PC-9 (cell line): ENCODE measurements around the gene PATJ. TPM values are rescaled to one million over a fixed set of nuclear protein-coding genes. Genes with fewer than 3 reads are reported as not detected.

Experiments
- BruUV-seq: library from RNA; stranded (reverse); fragments of 400-500 nt; replicated peaks from 2 replicates; lab custom pipeline; 2021; lab: Mats Ljungman, UMichigan
- CTCF ChIA-PET: fragments of 300-600 bp; sonication (Branson Sonifier 250); formaldehyde crosslinking; loops from one replicate; lab custom pipeline; 2022; ENCODE audit warnings: antibody characterized with exemption; lab: Charles Lee
- POLR2A ChIA-PET: fragments of 300-600 bp; sonication (Branson Sonifier 250); formaldehyde crosslinking; loops from one replicate; lab custom pipeline; 2022; ENCODE audit warnings: antibody characterized with exemption; ENCODE audit not compliant: unreplicated experiment; lab: Charles Lee
- DNase-seq, 2 experiments: peaks; one replicate each; pipeline versions ENCODE4 v3.0.0 to v3.0.0-alpha.2; 2015 to 2022; ENCODE audit warnings: mixed read lengths in 1 of 2
- H2AFZ ChIP-seq: fragments of 200-600 bp; sonication (generic); 2 replicates; pipeline ENCODE4 v1.8.1; 2017; ENCODE audit warnings: antibody characterized with exemption
- H3F3A ChIP-seq: fragments of 200-600 bp; sonication (generic); 2 replicates; pipeline ENCODE4 v1.8.1; 2017; ENCODE audit warnings: antibody characterized with exemption, mild to moderate bottlenecking, low read depth; ENCODE audit not compliant: insufficient read depth
- H3K27ac ChIP-seq: fragments of 200-600 bp; sonication (generic); 2 replicates; pipeline ENCODE4 v1.6.1; 2016; ENCODE audit warnings: mixed run types
- H3K27me3 ChIP-seq: fragments of 200-600 bp; sonication (generic); 2 replicates; pipeline ENCODE4 v1.6.1; 2016; ENCODE audit warnings: low read depth, mixed run types; ENCODE audit not compliant: insufficient read depth
- H3K36me3 ChIP-seq: fragments of 200-600 bp; sonication (generic); 2 replicates; pipeline ENCODE4 v1.6.1; 2016; ENCODE audit warnings: low read depth, mixed run types
- H3K4me1 ChIP-seq: fragments of 200-600 bp; sonication (generic); replicated peaks from 2 replicates; pipeline ENCODE4 v1.6.1; 2016; ENCODE audit warnings: mixed run types; ENCODE audit not compliant: insufficient read depth
- H3K4me2 ChIP-seq: fragments of 200-600 bp; sonication (generic); 2 replicates; pipeline ENCODE4 v1.6.1; 2017; ENCODE audit warnings: mixed run types
- H3K4me3 ChIP-seq: fragments of 200-600 bp; sonication (generic); 2 replicates; pipeline ENCODE4 v1.6.1; 2016; ENCODE audit warnings: mixed run types
- H3K79me2 ChIP-seq: fragments of 200-600 bp; sonication (generic); 2 replicates; pipeline ENCODE4 v1.6.1; 2017; ENCODE audit warnings: low read depth, mixed run types
- H3K9me2 ChIP-seq: fragments of 200-600 bp; sonication (generic); 2 replicates; pipeline ENCODE4 v1.8.1; 2017; ENCODE audit warnings: mild to moderate bottlenecking; ENCODE audit not compliant: insufficient read depth
- H3K9me3 ChIP-seq: fragments of 200-600 bp; sonication (generic); 2 replicates; pipeline ENCODE4 v1.8.1; 2016; ENCODE audit warnings: low read depth; ENCODE audit not compliant: insufficient read depth
- H4K20me1 ChIP-seq: fragments of 200-600 bp; sonication (generic); 2 replicates; pipeline ENCODE4 v1.8.1; 2017; ENCODE audit not compliant: insufficient read depth
- EZH2 ChIP-seq: fragments of 200-600 bp; sonication (generic); IDR thresholded peaks from 2 replicates; pipeline ENCODE4 v1.8.0; 2017; ENCODE audit warnings: antibody characterized with exemption, low read depth
- intact Hi-C: fragments of 100-400 bp; cut with micrococcal nuclease; formaldehyde crosslinking; loops from one replicate; pipeline ENCODE4 v1.10.0; 2022; ENCODE audit not compliant: unreplicated experiment
- total RNA-seq: library from RNA; stranded (reverse); gene quantifications from 2 replicates; pipeline ENCODE4 v1.2.3, GENCODE V29; 2021
- TF ChIP-seq, protein P1 (sequence below): fragments of 200-600 bp; sonication (generic); conservative IDR thresholded peaks from 2 replicates; pipeline ENCODE4 v1.6.1; 2017; ENCODE audit warnings: mixed run types, antibody characterized with exemption, mild to moderate bottlenecking, moderate library complexity

Gene PATJ
- total RNA-seq, 1 experiment from 2014 or later, result 91.0 TPM

DNA sequence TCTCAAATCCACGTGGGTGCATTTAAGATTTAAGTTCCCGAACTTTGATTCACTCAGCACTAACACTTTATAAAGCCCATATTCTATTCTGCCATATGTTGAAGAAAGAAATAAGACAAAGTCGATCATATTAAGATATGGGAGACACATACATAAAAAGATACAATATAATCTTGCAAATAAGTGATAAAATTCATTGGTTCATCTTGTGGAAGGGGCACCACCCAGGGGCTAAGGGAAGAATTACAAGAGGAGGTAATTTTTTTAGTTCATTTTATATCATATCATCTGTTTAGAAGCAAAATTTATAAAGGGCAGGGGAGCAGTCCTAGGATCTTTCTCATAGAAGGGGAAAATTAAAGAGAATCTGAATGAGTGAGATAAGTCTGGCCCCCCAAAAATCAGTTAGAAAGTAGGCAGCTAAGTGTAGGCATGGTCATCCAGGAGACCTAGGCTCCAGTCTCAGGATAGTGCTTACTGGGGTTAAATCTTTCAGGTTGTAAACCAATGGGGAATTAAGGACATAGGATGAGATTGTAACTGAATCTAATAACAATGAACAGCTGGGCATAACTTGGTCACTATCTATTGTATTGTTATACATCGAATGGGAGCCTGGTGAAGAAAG lies 328.2 kb downstream of the PATJ start:
- no peak for TF ChIP-seq EZH2
- TF ChIP-seq, protein P1, sequence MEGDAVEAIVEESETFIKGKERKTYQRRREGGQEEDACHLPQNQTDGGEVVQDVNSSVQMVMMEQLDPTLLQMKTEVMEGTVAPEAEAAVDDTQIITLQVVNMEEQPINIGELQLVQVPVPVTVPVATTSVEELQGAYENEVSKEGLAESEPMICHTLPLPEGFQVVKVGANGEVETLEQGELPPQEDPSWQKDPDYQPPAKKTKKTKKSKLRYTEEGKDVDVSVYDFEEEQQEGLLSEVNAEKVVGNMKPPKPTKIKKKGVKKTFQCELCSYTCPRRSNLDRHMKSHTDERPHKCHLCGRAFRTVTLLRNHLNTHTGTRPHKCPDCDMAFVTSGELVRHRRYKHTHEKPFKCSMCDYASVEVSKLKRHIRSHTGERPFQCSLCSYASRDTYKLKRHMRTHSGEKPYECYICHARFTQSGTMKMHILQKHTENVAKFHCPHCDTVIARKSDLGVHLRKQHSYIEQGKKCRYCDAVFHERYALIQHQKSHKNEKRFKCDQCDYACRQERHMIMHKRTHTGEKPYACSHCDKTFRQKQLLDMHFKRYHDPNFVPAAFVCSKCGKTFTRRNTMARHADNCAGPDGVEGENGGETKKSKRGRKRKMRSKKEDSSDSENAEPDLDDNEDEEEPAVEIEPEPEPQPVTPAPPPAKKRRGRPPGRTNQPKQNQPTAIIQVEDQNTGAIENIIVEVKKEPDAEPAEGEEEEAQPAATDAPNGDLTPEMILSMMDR, result peak; percentile 70
- H3K4me2 ChIP-seq, result no peak overlapping the region
- H3K36me3 ChIP-seq, result peaks cover 4% of the 10 kb centered on the region; the same call in 1 of the 2 replicates
- no peaks in the 10 kb centered on the region for H3F3A ChIP-seq
- H3K4me3 ChIP-seq, result no peak overlapping the region
- ChIA-PET POLR2A (interaction anchor here (0.6 kb wide), 1 partner anchor 408 kb away, joined by 3 read pairs; no protein-coding TSS in a partner anchor), CTCF (no interaction called here)
- no TSS peak for BruUV-seq
- H3K9me3 ChIP-seq, result no peaks in the 10 kb centered on the region
- H4K20me1 ChIP-seq, result no peaks in the 10 kb centered on the region
- no peaks in the 10 kb centered on the region for H3K9me2 ChIP-seq
- no peak for DNase-seq
- H3K4me1 ChIP-seq, result no peaks in the 10 kb centered on the region
- H3K27ac ChIP-seq, result no peak overlapping the region
- intact Hi-C loops, result loop anchor here (5.0 kb wide), 1 partner anchor 133 kb away; no protein-coding TSS in a partner anchor
- no peaks in the 10 kb centered on the region for H3K27me3 ChIP-seq
- no peaks in the 10 kb centered on the region for H3K79me2 ChIP-seq
- H2AFZ ChIP-seq, result no peak overlapping the region

DNA sequence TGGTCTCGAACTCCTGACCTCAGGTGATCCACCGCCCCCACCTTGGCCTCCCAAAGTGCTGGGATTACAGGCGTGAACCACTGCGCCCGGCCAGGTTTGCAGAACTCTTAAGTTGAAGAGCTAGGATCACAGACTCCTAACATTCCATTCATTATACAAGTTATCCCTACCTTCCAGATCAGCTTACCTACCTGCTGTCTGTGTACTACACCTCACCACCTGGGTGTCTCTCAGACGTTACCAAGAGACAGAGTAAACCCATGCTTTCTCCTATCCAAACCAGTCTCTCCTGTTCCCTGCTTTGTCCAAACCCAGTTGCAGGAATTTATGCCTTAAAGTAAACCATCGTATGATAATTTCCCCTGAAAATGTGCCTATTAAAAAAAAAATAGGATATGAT lies 329.4 kb downstream of the PATJ start:
- no peak overlapping the region for H3K27ac ChIP-seq
- BruUV-seq, result no TSS peak
- no peaks in the 10 kb centered on the region for H3F3A ChIP-seq
- POLR2A ChIA-PET, result no interaction called here
- no peak for DNase-seq
- no peaks in the 10 kb centered on the region for H3K79me2 ChIP-seq
- H3K36me3 ChIP-seq, result no peaks in the 10 kb centered on the region
- TF ChIP-seq EZH2, result no peak
- TF ChIP-seq, protein P1, result no peak
- CTCF ChIA-PET, result interaction anchor here (0.8 kb wide), 1 partner anchor 11 kb away, joined by 4 read pairs; no protein-coding TSS in a partner anchor
- no peak overlapping the region for H3K4me3 ChIP-seq
- H4K20me1 ChIP-seq, result no peaks in the 10 kb centered on the region
- H3K27me3 ChIP-seq, result no peaks in the 10 kb centered on the region
- H2AFZ ChIP-seq, result no peak overlapping the region
- no peaks in the 10 kb centered on the region for H3K9me3 ChIP-seq
- H3K4me2 ChIP-seq, result no peak overlapping the region
- H3K9me2 ChIP-seq, result no peaks in the 10 kb centered on the region
- intact Hi-C loops, result loop anchor here (5.0 kb wide), 1 partner anchor 134 kb away; no protein-coding TSS in a partner anchor
- H3K4me1 ChIP-seq, result no peaks in the 10 kb centered on the region

DNA sequence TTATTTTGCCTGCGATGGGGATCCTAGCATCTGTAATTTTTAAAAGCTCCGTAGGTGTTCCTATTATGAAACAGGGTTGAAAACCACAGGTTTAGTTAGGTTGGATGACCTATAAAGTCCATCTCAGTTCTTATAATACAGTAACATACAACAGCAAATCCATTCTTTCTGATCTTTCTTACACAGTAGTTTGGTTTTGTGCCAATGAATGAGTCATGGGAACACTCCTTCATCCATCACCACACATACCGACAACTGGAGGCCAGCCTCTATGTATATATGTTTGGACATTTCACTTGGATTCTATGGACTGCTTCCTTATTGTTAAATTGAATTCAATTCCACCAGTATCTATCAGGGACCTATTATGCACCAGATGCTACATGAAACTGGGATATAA lies 334.0 kb downstream of the PATJ start:
- H3K27me3 ChIP-seq, result no peaks in the 10 kb centered on the region
- no peak overlapping the region for H3K4me3 ChIP-seq
- H3K4me1 ChIP-seq, result no peaks in the 10 kb centered on the region
- H3K27ac ChIP-seq, result no peak overlapping the region
- H3K4me2 ChIP-seq, result no peak overlapping the region
- H3K9me2 ChIP-seq, result no peaks in the 10 kb centered on the region
- H3K36me3 ChIP-seq, result peaks cover 10% of the 10 kb centered on the region
- H2AFZ ChIP-seq, result no peak overlapping the region
- POLR2A ChIA-PET, result no interaction called here
- no TSS peak for BruUV-seq
- intact Hi-C loops, result no loop called here
- H4K20me1 ChIP-seq, result no peaks in the 10 kb centered on the region
- CTCF ChIA-PET, result no interaction called here
- 0 out of 2 replicates have a peak, but pooled peaks cover 5% of the 10 kb centered on the region for H3F3A ChIP-seq
- peak; percentile 10 to 50 for DNase-seq
- TF ChIP-seq, protein P1, result no peak
- TF ChIP-seq EZH2, result no peak
- no peaks in the 10 kb centered on the region for H3K79me2 ChIP-seq
- no peaks in the 10 kb centered on the region for H3K9me3 ChIP-seq
